HG02678 (cell line): Measurements from ENCODE around the gene SLC35F3.

Source experiments
- ATAC-seq: cut with Tn5 transposase; IDR thresholded peaks from one replicate; pipeline ENCODE4 v1.9.1; 2021; ENCODE audit warnings: mild to moderate bottlenecking, moderate library complexity; ENCODE audit not compliant: unreplicated experiment

The SLC35F3 gene

DNA sequence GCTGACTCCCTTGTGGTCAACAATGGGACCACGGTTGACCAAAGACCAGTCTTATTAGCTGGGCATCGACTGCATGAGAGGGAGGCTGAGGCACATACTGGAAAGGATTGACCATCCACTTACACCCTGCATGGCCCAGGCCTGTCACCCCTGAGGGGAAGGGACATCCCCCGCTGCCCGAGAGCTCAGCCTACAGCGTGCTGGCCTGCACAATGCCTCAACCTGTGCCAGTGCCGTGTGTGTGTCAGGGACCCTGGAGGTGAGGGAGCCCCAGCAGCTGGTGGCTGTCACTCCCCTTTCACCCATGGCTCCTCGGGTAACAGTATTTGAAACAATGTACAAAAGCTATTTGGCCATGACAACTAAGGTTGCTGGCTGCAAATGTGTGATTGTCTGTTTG is 67.3 kb downstream of the SLC35F3 start:
- ATAC-seq, result no peak

DNA sequence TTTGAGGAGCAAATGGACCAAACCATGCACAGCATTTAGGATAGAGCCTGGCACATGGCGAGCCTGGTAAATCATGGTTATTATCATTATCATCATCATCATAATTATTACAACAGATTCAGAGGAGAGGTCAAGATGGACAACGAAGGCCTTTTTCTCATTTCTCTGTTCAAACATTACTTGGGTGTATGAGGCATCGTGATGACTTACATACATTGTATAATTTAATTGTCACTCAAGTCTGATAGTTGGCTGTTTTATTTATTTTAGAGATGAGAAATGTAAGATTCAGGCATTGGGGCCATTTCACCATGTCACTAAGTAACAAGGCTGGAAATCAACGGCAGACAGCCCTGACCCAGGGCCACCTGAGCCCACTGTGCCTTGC is 68.1 kb downstream of the SLC35F3 start:
- no peak for ATAC-seq

DNA sequence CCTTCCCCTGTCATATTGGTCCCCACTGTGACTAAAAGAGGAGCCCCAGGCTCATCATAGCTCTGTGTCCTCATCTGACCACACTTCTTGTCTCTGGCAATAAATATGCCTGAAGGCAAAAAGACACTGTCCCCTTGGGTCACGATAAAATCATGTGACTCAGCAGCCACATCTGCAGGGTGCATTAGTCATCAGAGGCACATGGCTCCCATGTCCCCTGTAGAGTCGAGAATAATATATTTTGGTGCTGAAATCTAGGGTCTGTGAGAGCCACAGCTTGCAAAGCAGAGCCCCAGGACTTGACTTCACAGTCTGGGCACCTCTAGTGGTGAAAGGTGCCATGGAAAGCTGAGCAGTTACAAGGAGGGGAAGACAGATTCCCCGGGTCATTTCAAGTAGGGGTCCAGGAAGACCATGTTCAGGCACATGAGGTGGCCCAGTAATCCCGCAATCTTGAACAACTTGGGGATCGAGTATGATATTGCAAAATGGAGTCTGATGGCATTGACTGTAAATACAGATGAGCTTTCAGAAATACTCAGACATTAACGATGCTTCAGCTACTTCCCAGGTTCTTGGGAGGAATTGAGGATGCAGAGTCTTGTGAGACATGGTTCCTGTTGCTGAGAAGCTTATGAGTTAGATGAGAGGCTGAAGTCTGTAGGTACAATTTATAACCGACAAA is 68.6 kb downstream of the SLC35F3 start:
- ATAC-seq, result no peak

DNA sequence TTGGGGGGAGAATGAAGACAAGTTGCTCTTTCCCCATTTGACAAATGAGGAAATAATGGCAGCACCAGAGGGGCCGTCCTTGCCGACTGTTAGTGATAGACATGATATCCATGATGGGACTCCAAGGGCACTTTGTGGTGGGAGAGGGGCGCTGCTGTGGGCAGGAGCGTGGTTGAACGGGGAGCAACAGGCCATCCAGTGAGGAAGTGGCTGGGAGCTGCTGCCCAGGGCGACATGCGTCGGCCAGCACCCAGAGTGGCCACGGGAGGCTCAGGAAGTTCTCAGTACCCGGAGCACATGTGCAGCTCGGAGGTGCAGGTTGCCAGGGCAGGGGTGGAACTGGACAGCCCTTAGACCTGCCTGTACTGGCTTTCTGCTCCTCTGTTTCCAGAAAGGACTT is 71.0 kb downstream of the SLC35F3 start:
- ATAC-seq, result no peak

DNA sequence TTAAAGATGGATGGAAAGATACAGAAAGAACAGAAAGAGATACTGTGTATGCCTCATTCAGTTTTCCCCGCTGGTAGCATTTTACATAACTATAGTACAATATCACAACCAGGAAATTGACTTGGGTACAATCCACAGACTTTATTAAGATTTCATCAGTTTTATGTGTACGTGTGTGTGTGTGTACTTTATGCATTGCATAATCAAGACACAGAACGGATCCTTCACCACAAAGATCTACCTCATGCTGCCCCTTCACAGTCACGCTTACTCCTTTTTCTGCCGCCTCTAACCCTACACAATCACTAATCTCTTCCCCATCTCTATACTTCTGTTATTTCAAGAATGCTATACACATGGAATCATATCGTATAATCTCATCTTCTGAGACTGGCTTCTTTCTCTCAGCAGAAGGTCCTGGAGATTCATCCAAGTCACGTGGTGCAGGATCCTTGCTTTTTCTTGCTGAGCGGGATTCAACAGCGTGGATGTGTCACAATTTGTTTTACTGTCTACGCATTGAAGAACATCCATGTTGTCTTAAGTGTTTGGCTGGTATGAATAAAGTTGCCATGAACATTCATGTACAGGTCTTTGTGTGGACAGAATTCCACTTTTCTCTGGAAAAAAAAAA is 76.7 kb downstream of the SLC35F3 start:
- ATAC-seq, result no peak

DNA sequence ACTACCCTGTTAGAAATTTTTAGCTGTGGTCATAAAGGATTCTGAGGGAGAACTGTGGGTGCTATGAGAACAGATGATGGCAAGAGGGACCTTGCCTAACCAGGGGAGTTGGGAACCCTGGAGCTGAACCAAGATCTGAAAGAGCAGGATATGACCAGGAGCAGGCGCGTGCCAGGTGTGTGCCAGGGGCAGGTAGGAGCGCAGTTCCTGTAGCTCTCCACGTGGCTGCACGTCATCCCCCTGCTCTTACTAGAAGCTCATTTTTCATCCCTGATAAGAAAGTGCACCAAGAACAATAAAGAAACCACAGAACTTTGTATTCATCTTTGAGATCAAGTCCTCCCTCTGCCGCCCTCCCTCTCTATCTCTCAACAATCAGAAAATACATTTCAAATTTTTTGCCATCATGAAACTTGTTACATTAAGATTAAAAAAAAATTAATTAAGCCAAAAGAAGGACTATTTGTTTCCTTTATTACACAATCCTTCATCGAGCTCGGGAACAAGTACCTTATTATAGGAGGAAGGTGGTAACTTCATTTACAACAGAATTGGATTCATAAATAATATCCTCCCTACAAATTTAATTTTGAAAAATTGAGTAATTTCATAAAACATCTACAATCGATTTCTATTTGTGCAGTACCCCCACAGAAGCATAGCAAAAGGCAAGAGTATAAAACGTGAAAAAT is 78.5 kb downstream of the SLC35F3 start:
- ATAC-seq, result no peak

DNA sequence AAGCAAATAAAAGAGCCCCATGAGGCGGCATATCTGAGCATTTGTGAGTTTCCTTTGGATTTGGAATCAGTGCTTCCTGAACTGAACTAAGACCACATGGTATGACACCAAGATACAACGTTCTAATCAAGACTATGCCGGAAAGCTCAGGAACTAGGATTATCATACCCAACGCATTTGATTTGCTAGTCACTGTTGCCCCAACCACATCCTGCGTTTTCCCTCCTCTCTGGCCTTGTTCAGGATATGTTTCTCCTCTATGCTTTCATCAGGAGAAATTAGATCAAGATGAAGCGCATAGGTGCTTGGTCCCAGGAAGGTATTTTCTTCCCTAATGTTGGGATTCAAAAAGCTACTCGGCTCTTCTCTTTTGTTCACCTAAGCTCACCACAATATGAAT is 79.3 kb downstream of the SLC35F3 start:
- ATAC-seq, result no peak

DNA sequence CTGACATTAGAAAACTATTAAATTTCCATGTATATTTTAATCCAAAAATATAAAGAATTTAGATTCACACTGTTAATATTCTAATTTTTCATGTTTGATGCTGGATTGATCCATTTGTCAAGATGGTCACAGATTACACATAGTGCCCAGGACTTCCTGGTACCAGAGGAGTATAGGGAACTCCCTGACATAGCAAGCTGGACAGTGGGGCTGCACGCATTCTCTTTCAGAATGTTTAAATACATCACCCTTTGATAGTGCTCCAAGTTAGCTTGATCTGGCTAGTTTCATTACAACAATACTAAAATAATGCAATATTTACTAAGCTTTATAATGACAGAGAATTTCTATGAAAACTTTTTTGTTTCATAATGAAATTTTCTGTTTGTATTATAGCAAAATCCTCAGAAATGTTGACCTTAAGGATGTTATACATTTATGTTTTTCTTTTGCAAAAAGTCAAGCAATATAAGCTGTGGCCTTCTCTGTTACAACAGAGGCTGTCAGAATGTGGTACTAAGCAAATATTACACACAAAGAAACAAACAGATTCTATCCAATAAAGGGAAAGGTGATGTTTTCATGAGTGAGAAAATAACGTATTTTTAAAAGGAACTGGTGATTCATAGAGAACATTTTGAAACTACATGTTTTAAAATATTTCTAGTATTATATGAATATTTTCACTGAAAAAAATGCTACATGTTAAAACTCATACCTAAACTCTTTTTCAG is 84.7 kb downstream of the SLC35F3 start:
- ATAC-seq, result no peak

DNA sequence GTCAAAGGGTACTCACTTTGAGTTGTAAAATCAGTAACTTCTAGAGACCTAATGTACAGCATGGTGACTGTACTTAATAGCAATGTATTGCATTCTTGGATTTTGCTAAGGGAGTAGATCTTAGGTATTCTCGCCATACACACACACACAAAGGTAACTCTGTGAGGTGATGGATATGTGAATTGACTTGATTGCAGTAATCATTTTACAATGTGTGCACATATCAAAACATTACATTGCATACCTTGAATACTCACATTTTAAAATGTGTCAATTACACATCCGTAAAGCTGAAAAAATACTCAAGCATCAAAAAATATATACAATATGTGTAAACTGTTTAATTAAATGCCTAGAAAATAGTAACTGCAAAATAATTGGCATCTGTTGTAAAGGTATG is 86.0 kb downstream of the SLC35F3 start:
- ATAC-seq, result no peak

DNA sequence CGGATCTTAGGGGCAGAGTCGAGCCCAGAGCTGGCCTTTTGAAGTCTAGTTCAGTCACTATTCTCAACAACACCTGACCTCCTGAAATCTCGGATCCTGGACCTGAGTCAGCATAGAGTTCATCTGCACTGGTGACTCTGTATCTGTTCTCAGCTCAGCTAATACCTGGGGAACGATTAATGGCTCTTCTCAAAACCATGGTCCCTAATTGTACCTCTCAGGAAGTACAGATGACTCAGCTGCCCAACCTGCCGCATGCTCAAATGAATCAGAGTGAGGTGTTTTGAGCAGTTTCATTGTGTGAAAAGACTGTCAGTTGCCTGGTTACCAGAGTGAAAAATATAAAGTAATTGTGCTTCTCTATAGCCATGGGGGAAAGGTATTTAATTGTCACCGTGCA is 89.2 kb downstream of the SLC35F3 start:
- ATAC-seq, result no peak

DNA sequence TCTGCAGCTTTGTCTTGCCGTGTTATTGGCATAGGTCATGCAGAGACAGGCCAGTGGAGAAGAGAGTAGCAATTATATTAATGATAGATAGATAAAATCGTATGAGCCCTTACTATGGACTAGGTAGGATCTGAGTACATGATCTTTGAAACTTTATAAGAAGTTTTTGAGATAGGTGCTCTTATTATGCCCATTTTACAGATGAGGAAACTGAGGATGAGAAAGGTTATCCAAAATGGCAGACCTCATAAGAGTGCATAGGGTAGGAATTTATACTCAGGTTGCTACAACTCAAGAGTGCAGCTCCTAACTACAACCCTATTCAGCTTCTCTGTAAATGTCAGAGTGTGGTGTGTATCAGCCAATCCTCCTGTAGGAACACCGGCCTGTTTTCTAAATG is 89.6 kb downstream of the SLC35F3 start:
- no peak for ATAC-seq

DNA sequence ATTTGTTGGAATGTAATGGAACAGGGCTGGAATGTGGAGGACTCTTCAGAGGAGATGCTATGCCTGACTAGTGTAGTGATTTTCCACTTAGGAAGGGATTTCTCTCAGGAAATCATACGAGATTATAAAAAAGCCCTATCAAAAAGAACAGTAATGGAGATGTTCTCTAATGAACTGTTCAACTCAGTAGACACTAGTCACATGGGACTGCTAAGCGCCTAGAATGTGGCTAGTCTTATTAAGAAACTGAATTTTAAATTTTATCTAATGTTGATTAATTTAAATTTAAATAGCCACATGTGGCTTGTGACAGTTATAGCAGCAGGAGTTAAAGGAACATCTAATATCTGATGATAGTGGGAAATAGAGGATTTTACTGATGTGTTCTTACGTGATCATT is 94.0 kb downstream of the SLC35F3 start:
- no peak for ATAC-seq

DNA sequence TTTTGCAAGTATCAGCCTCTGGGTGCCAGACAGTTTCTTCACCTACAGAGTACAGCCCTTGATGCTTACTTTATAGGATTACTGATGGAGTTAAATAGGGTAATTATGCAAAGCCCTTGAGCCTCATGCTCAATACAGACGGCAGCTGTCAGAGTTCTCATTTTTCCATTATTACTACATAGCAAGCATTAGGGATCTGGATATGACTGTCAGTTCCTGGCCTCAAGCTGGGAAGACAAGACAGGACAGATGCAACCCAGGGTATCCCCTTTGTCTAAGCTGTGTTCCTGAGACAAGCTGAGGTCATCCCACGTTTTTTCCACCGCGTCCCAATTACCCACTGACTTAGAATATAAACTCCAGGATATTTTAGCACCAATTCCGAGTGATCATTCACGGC is 94.4 kb downstream of the SLC35F3 start:
- ATAC-seq, result no peak

DNA sequence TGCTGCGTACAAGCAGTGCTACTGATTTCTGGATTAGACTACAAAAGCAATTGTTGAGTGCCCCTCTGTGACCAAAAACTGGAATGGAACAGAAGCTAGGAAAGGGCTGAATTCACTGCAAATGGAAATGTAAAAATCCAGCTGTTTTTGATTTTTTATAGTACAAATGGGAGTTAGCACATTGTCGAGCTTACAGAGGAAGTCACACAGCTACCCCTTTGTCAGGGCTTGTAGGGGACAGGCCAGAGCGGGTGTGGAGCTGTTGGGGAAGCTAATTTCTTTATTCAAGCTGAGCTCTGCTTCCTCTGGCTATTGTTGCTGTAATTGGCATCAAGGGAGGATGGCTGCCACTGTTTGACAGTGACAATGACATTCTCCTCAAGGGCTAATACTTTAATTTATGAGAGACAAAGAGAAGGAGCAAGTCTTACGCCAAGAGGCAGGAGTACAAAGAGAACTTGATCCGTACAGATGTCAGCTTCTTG is 96.1 kb downstream of the SLC35F3 start:
- ATAC-seq, result no peak

DNA sequence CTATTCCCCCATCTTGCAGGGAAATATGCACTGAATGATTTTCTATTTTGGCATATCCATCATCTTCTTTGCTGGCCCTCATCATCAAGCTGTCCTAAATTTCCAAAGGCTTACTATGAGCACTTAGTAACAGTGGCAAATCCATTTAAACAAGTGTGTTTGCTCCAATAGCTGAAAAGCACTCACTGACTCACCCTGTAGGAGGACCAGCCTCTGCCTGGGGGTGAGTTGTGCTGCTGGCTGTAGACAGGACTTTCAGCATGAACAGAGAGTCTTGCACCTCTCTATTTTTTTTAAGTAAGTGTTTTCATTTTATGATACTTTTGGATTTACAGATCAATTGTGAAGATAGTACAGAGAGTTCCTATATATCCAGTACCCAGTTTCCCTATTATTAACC is 97.3 kb downstream of the SLC35F3 start:
- no peak for ATAC-seq

DNA sequence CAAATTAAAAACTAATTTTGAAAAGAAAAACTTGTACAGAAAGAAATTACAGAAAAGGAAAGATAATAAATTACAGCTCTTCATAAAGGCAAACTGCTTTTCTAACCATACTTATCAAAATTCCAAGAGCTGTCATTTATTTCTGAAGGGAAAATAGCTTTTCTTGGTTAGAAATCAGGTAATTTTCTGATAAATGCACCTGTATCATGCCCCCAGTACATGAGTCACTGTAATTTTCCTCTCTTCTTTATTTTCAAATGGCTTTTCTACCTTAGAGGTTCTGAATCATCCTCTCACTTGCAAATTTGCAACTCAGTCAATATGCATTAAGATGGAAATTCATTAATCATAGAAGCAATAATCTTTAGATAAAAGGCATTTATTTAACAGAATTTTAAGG is 100.1 kb downstream of the SLC35F3 start:
- no peak for ATAC-seq

DNA sequence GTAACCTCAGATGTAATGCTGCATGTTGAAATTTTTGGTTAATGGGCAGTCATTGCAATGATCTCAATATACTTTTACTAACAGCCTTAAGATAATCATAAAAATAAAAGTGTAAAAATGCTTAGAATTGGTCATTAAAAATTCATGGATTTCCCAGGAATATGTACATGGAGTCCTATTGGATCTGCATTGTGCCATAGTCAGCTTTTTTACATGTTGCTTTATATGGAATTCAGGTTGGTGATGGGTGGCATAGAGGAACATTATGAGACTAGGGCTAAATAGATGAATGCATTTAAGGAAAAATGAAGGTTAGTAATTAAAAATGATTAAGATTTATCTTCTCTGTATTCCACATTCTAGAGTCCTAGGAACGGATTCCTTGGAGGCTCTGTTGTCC is 103.2 kb downstream of the SLC35F3 start:
- ATAC-seq, result no peak

DNA sequence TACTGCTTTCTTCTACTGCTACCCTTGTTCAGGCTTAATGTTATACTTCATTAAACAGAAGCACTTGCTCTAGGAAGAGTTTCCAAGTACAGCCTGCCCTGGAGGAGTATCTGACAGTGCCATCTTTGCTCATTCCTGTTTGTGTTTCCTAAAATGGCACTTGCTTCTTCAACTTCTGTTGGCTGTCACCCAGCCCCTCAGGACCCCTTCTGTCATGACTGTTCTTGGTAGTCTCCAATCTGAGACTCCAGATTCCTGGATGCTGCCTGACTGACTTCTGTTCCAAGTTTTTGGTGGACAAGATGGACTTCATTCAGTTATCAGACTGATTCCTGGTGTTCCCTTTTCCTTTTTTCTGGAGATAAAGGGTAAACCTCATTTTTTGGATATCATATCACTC is 104.1 kb downstream of the SLC35F3 start:
- no peak for ATAC-seq

DNA sequence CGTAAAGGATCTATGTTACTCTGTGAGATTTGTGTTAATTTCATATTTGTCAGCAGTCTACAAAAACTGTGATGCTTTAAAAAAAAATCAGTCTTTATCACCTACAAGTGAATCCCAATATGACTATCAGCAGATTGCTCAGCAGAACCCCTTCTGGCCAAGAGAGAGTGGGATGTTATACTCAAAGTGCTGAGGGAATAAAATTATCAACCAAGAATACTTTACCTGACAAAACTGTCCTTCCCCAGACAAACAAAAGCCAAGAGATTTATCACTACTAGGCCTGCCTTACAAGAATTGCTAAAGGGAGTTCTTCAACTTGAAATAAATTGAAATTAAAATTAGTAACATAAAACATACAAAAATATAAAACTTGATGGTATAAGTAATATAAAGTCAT is 105.2 kb downstream of the SLC35F3 start:
- ATAC-seq, result no peak

DNA sequence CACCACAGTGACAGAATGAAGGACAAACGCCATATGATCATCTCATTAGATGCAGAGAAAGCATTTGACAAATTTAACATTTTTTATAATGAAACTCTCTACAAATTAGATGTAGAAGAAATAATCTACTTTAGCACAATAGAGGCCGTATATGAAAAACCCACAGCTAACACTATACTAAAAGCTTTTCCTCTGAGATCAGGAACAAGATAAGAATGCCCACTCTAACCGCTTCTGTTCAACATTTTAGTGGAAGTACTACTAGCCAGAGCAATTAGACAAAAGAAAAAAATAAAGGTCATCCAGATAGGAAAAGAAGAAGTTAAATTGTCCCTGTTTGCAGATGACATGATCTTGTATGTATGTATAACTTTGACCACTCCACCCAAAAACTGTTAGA is 109.7 kb downstream of the SLC35F3 start:
- ATAC-seq, result no peak

DNA sequence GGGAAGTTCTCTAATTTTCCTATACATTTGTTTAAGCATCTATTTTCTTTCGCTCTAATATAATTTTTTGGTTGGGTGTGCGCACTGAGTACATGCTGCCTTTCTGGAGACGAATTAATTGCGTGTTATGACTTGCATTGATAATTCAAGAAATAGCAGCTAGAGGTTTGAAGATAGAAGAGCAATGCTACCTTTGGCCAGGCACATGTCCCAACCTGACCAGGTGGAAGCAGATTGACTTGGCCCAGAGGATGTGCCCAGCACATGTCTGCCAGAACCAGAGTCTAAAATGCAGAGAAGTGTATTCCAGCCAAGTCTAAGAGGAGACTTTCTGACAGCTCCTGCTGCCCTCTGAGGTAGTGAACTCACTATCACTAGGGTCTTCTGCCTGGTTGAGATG is 114.3 kb downstream of the SLC35F3 start:
- no peak for ATAC-seq

DNA sequence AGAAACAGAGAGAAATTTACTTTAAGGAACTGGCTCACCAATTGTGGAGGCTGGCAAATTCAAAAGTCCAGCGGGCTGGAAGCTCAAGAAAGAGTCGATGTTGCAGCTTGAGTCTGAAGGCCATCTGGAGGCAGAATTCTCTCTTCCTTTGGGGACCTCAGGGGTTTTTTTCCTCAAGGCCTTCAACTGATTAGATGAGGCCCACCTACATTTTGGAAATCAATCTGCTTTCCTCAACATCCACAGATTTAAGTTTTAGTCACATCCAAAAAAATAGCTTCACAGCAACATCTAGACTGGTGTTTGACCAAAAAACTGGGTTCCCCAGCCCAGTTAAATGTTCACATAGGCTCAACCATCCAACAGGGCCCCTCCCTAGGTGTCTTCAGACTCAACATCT is 114.9 kb downstream of the SLC35F3 start:
- no peak for ATAC-seq
